GM18511 (cell line): ENCODE data around the gene CBS.
"Not testable (repeated sequence)": the region's sequence is repeated elsewhere in the genome, so short reads cannot be mapped to it uniquely, and the experiment has no call there.

Experiments used
- ATAC-seq: cut with Tn5 transposase; IDR thresholded peaks from one replicate; pipeline ENCODE4 v1.9.1; 2021; ENCODE audit warnings: mild to moderate bottlenecking, moderate library complexity; ENCODE audit not compliant: unreplicated experiment

CBS gene

DNA sequence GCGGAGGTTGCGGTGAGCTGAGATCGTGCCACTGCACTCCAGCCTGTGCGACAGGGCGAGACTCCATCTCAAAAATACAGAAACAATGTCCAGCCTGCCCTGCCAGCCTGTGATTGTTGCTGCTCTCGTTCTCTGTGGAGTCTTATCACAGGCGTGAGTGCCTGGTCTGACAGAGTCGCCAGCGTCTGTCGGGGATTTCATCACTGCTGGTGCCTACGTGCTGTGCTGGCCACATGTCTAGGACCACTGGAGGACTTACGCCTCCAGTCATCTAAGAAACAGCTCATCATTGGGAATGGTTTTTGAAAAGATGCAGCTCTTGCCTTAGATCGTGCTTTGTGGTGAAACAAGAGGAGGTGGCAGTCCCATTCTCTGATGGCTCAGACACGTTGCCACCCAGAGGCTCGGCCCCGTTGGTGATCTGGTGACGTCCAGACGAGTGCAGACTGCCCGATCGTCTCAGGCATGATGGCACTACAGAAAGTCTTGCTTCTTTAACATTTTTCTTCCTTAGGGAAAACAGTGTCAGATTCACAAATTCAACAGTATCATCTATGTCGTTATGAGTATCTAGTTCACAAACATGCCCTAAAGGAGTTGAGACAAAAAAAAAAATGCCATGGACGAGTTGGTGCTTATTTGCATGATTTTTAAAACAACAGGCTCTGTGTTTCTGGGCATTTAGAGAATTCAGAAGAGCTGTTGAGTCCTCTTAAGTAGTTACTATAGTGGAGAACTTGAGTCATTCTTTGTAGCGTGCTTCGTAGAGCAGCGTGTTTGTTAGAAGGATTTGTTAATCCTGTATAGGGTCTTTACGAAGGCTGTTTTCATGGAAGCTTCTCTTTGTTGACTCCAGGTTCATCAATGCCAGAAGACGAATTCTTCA is 47.5 kb downstream of the CBS start:
- no peak for ATAC-seq

DNA sequence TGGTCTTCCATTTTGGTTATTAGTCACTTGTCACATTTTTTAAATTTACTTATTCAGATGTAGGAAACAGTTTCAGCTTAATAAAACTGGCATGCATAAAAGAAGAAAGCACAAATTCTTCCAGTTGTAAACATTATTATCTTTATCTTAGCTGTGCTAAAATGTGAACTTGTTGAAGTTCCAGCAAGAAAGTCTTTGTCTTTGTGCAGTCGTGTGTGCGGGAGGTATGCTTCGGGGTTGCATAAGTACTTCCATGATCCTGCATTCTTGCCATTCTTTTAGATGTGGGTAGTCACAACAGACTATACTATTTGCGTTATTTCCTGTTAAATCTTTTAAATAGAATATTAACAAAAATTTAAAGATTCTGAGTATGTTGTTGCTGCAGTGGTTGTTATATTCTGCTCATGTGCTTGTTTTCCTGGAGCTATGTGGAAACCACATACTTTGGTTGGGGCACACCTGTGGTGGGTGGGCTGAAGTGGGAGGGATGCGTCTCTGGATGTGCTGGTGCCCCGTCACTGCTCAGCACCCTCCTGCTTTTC is 49.9 kb downstream of the CBS start:
- no peak for ATAC-seq

DNA sequence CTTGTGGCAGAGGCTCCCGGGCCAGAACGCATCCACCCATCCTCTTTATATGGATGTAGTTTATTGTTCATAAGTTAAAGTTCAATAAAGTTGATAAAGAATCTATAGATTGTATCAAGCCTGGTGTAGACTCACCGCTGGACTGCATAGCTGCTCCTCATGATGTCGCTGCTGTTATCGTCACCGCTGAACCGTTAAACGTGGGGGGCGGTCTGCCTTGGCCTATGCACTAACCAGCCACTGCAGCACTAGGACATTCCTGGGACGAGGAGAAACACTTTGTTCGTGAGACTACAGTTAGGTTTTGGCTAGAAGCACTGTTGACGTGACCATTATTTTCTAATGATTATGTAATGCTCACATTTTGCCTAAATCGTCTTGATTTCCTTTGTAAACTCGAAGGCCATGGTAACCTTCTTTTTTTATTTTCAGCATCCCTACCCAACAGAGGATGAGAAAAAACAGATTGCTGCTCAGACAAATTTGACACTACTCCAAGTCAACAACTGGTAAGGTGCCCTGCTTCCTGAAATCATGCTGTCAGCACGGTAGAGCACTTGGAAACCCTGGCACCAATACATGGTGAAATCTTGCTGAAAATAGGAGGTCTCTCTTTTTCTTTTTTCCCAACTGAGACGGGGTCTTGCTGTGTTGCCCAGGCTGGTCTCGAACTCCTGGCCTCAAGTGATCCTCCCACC is 51.0 kb downstream of the CBS start:
- ATAC-seq = no peak

DNA sequence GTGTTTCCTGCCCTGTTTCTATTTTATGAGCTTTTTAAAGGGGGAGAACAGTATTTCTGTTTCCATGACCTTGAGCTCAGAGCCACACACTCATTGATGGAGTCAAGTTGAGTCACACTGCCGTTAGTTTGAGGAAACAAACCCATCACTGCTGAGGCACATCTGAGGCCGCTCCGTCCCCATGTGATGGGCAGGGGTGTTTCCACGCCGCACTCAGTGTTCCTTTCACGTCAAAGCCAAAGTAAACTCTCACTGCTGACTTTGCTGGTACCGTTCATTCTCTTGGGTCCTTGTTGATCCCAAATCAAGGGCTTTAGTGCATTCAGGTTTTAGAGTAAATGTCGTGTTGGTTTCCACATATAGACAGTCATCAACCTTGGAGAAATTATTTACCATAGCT is 52.5 kb downstream of the CBS start:
- ATAC-seq = no peak

DNA sequence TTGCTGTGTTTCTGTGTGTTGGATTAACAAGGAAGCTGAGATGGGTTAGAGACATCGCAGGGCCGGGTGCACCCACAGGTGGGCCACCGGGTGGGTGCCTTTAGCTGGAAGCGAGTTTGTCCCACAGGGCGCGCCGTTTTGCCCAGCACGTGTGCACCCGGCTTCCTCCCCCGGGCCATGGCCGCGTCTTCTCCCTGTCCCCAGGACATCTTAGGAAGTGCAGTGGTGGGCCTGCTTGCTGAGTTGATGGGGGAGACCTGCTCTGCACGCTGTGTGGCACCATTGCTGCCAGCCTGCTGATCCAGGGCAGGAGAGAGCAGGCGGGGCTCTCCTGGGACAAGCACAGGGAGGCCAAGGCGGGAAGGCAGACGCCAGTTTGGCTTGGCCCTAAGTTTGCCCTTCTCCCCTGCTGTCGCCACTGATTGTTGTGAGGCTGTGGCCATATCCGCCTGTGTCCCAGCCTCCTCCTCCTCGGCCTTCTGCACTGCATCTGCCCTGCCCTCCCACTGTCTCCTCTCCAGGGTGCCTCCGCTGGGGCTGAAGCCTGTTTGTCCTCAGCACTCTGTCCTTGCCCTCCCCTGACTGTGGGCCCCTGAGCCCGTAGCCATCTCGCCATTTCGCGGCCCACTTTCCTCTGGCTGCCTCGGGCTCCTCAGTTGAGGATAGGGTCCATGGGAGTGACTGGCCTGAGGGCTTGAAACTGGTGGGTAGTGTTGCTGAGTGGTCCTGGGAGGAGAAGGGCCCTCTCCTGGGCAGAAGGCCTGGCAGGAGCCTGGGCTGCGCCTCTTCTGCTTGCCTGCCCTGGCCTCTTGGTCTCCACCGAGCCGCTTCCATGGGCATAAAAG is 53.7 kb downstream of the CBS start:
- ATAC-seq = no peak

DNA sequence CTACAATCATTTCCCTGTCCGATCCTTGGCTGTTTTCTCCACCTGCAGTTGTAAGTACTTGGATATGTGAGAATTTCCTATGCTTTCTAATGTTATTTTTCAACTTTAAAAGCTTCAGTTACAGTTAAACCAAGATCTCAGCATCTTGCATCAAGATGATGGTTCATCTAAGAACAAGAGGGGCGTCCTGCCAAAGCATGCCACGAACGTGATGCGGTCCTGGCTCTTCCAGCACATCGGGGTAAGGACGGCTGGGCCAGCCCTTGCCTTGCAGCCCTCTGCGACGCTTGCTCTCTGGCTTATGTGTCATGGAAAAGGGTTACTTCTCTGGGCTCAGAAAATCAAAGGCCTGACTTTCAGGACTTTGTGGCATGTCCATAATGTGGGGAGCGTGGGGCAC is 54.4 kb downstream of the CBS start:
- no peak for ATAC-seq

DNA sequence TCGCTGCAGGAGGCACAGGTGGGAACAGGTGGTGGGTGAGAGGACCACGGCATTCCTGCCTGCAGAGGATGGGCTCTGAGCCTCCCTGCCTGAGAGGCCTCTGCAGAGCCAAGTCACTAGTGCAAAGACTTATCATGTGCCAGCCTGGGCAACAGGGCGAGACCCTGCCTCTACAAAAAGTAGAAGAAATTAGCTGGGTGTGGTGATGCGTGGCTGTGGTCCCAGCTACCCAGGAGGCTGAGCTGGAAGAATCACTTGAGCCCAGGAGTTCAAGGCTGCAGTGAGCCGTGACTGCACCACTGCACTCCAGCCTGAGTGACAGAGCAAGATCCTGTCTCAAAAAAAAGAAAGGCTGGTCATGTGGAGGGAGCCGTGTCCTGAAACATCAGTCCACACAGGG is 54.9 kb downstream of the CBS start:
- ATAC-seq = no peak

DNA sequence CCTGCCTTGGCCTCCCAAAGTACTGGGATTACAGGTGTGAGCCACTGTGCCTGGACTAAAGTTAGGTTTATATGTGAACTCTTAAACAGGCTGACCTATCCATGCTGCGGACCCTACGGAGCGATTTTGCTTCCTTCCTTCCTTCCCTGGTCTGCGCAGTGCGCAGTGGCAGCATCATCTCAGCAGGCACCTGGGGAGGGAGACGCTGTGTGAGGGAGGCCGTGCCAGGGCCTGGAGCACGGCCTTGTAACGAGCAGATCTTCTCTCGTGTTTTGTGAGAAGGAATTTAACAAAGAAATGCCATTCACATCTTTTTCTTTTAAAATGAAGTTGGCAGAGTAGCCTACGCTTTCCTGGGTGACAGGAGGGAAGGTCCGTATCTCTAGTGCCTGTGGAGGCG is 55.5 kb downstream of the CBS start:
- no peak for ATAC-seq

DNA sequence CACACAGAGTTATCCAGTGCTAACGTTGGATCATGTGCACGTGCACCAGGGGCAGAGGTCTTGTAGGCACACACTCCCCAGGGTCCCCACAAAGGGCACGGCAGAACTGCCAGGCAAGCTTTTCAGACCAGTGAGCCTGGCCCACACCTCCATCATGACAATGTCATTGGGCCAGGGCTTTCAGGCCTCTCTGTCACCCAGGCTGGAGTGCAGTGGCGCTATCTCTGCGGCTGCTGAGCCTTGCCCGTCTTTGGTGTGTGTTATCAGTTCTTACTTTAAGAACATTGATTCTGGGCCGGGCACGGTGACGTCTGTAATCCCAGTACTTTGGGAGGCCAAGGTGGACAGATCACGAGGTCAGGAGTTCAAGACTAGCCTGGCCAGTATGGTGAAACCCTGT is 57.1 kb downstream of the CBS start:
- no peak for ATAC-seq

DNA sequence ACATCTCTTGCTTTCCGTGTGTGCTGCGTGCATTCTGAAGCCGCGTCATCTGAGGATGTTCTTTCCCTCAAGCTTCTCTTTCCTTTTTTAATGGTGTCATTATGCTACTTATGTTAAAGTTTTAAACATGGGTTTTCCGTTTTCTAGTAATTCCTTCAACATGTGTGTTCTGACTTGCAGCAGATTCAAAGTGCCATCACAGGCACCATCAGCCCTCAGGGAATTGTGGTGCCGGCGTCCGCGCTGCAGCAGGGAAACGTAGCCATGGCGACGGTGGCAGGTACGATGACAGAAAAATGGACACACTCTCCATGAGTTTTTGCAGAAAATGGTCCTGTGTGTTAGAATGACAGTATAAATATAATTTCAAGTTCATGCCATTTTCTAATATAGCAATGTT is 58.9 kb downstream of the CBS start:
- no peak for ATAC-seq

DNA sequence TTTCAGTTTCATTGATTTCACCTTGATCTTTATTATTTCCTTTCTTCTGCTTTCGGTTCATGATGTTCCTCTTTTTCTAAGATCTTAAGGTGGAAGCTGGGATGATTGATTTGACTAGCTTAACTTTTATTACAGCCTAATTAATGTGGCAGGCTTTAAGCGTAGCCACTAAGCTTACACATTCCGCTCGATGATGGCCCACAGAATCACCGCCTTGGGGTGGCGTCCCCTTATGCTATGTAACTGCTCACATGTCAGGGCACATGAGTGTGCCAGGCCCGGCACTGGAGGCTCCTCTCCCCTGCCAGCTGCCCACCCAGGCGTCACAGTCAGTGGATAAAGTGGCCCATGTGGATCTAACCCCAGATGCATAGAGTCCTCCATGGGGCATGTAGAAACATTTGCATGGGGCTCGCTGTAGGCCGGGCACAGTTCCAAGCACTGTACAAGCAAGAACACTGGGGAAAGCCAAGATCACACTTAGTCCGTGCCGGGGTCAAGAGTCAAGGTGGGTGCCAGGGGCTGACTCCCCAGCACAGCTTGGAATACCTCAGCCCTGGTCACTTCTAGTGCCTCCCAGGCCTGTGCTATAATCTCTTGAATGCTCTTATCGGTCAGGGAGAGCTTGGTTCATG is 59.6 kb downstream of the CBS start:
- no peak for ATAC-seq

DNA sequence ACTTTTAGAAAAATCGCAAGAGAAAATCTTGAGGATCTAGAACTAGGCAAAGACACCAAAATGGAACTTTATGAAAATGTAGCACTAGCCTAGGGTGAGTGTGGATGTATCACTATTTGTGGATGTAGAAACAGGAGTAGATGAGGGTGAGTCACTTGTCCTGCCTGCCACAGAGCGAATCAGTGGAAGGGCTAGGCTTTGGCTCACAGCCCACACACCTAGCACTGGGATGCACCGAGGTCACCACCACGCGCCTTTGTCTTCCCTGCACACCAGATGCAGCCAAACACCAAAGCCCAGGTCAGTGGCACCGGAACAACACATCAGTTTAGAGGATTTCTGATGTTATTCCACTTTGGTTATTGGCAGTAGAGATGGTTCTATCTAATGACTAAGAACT is 63.0 kb downstream of the CBS start:
- ATAC-seq = no peak

DNA sequence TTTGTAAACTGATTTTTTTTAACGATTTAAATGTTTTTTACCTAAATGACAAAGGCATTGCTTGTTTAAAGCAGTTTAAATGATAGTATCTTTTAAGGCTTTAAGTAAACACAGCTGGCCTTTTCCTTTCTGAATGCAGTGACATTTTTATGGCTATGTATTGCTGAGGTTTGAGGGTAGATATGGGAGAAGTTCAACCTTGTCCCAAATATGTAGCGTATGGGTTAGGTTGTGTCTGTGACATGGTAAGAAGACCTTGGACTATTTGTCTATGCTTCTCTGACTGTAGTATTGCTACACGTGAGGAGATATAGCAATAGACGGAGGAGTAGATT is 68.8 kb downstream of the CBS start:
- no peak for ATAC-seq

DNA sequence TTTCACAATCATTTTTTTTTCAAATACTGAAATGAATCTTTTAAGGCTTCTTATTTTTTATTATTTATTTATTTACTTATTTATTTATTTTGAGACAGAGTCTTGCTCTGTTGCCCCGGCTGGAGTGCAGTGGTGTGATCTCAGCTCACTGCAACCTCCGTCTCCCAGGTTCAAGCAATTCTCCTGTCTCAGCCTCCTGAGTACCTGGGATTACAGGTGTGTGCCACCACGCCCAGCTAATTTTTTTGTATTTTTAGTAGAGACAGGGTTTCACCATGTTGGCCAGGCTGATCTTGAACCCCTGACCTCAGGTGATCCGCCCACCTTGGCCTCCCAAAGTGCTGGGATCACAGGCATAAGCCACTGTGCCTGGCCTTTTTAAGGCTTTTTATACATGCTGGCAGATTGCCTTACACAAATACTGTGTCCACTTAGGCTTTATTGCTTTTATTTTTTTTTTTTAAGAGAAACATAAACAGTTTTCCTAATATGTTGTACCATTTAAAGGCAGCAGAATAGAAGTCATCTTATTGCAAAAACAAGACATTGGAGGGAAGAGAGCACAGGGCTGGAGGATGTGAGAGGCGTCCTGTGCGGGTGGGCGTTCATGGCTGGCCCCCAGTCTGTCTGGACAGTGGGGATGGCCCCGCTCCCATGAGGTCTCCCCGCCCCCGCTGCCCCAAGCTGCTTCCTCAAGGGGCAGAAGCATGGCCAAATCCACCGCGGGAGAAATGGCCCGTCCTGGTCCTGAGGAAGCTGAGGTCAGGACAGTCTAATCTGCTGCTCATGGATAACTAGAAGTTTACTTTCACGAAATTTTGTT is 69.4 kb downstream of the CBS start:
- not testable (repeated sequence) for ATAC-seq

DNA sequence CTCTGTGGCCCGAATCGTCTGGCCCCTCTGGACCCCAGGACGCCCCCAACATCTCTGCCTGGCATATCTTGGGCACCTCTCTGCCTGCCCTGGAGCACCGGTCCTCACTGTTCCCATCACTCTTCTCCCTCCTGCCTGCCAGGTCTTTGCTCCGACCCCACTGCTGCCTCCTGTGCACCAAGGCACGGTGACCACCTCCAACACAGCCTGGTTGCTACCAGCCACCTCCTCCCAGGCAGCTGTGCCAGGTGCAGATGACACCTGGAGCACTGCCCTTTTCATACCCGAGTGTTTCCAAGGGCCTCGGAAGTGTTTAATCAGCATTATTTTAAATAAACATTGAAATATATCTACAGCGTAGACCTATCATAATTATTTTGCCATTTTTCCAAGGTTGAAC is 70.0 kb downstream of the CBS start:
- ATAC-seq = no peak

DNA sequence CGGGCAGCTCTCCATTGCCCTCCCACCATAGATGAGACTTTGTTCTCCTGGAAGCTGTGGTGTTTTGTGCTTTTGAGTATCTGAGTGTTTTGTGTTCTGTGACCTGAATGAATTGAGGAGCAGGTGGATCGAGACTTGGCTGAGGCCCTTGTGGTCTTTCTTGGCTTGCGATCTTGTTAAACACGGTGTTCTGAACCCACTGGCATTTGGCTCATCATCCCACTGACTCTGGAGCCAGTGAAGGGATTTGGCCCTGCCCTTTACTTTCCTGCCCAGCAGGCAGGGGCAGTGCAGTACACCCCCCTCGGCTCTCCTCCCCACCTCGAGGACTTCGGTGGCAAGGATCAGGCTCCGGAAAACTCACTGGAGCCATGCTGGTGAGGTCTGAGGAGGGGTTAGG is 70.7 kb downstream of the CBS start:
- no peak for ATAC-seq
